Measurements from ENCODE around the gene SART1. TPM values are rescaled to one million over a fixed set of nuclear protein-coding genes. Genes with fewer than 3 reads are reported as not detected.
A peak's percentile ranks its signal among the peaks of the same experiment; 100 is the strongest.

SART1 gene
- polyA plus RNA-seq, 1 donor (not counting 4 experiments of a cell fraction or from before 2014, with no cell fraction given), result 14.7 TPM

DNA sequence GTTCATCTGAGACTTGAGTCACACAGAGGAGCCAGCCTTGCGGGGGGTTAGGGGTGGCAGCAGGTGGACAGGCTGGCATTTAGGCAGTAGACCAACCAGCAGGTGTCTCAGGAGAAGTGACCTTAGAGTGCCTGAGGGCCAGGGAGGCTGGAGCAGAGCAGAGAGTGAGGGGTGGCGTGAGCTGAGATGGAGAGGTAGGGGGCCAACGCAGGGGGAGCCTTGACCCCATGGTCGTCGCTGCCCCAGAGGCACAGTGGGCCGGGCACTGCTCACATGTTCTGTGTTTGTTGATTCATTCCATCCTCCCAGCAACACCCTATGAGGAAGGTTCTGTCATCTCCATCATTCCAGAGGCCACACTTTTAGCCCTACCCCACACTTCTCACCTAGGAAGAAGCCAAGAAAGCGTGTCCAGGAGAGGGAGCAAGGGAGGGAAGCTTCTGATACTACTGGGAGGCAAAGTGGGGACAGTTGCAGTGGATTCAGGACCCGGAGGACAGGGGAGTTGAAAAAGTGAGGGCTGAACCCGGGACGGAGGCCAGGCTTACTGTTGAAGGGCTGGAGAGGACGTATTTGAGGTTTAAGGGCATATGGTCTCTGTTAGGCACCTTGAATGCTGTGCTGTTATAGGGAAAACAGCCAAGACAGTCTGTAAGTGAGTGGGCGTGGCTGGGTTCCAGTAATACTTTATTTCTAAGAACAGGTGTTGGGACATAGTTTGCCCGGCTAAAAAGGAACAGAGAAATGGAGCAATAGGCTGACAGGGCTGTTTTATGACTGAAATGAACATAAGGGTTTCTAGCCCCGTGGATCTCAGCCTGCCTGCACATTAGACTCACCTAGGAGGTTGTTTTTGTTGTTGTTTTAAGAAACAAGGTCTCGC is 7.3 kb downstream of the SART1 start:
- H3K36me3 ChIP-seq (ENCODE audit: control insufficient read depth in 2 of 2, extremely low read depth in 1 of 2, insufficient read depth in 2 of 2, low read length in 2 of 2), result peaks cover 23 to 34% of the 10 kb centered on the region in 2 experiments
- no peak overlapping the region for H3K27ac ChIP-seq (ENCODE audit: control insufficient read depth, insufficient read depth, low read length)
- no peak overlapping the region for H3K9ac ChIP-seq (ENCODE audit: control insufficient read depth, extremely low read depth, insufficient read depth, low read length)

DNA sequence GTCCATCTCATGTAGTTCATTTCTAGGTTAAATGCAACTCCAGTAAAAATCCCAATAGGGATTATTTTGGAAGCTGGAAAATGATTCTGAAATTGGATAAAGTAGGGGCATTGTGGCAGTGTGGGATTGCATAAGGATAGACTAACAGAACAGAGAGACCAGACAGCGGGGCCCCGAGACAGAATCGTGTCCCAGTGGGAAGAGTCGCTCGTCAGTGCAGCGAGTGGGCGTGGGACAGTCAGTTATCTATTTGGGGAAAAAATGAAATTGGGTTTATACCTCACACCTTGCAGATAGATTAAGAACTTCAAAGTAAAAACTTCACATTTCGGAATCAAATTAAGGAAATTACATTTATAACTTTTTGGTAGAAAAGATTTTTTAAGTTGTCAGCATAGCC is 10.6 kb downstream of the SART1 start:
- Histone ChIP-seq H3K9me1 (ENCODE audit: control insufficient read depth, extremely low read depth, insufficient read depth, low read length) (peaks cover 3% of the 10 kb centered on the region), H4K20me1 (ENCODE audit: control insufficient read depth, extremely low read depth, insufficient read depth, low read length) (no peaks in the 10 kb centered on the region), H3K4me2 (ENCODE audit: control insufficient read depth, extremely low read depth, insufficient read depth, low read depth, low read length) (no peak overlapping the region), H3K36me3 (ENCODE audit: control insufficient read depth in 2 of 2, extremely low read depth in 1 of 2, insufficient read depth in 2 of 2, low read length in 2 of 2) (peaks cover 12 to 29% of the 10 kb centered on the region in 2 experiments), H3K9ac (ENCODE audit: control insufficient read depth, extremely low read depth, insufficient read depth, low read length) (no peak overlapping the region), H3K27ac (ENCODE audit: control insufficient read depth, insufficient read depth, low read length) (no peak overlapping the region), H3K4me3 (ENCODE audit: control insufficient read depth in 2 of 3, extremely low read depth in 1 of 3, insufficient read depth in 2 of 3, low read depth in 1 of 3, low read length in 3 of 3) (no peak overlapping the region), H3K27me3 (ENCODE audit: control insufficient read depth, extremely low read depth, insufficient read depth, low read length) (no peaks in the 10 kb centered on the region), H3K9me3 (ENCODE audit: control insufficient read depth, low read depth, low read length) (no peaks in the 10 kb centered on the region), H2AFZ (ENCODE audit: control insufficient read depth, low read length) (no peak overlapping the region), H3K79me2 (ENCODE audit: control insufficient read depth, insufficient read depth, low read length) (no peaks in the 10 kb centered on the region), H3K4me1 (ENCODE audit: control insufficient read depth, extremely low read depth, insufficient read depth, low read length) (peaks cover 9% of the 10 kb centered on the region)
- no peak for TF ChIP-seq EZH2 (IDR thresholded peaks at IDR 0.05; ENCODE audit: low read length)
- TF ChIP-seq, protein P1, sequence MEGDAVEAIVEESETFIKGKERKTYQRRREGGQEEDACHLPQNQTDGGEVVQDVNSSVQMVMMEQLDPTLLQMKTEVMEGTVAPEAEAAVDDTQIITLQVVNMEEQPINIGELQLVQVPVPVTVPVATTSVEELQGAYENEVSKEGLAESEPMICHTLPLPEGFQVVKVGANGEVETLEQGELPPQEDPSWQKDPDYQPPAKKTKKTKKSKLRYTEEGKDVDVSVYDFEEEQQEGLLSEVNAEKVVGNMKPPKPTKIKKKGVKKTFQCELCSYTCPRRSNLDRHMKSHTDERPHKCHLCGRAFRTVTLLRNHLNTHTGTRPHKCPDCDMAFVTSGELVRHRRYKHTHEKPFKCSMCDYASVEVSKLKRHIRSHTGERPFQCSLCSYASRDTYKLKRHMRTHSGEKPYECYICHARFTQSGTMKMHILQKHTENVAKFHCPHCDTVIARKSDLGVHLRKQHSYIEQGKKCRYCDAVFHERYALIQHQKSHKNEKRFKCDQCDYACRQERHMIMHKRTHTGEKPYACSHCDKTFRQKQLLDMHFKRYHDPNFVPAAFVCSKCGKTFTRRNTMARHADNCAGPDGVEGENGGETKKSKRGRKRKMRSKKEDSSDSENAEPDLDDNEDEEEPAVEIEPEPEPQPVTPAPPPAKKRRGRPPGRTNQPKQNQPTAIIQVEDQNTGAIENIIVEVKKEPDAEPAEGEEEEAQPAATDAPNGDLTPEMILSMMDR (optimal IDR thresholded peaks at IDR 0.05 in 1 of 3, IDR thresholded peaks at IDR 0.05 in 1 of 3, conservative IDR thresholded peaks at IDR 0.05 in 1 of 3; ENCODE audit: extremely low read depth in 1 of 3, insufficient read depth in 2 of 3, low read length in 3 of 3), result no peak
- DNase-seq (ENCODE audit: low read depth, low spot score), result no peak
- FAIRE-seq, result no peak
- dilution Hi-C loops (cut with MboI; ENCODE audit: extremely low pct_ligation_motif_present, low sequenced_read_pairs), result no loop called here

More for the DNA sequence above, 7.3 kb downstream of the SART1 start:
- no peak overlapping the region for H3K4me2 ChIP-seq (ENCODE audit: control insufficient read depth, extremely low read depth, insufficient read depth, low read depth, low read length)
- DNase-seq (ENCODE audit: low read depth, low spot score) (no peak), FAIRE-seq (no peak)
- H3K27me3 ChIP-seq (ENCODE audit: control insufficient read depth, extremely low read depth, insufficient read depth, low read length), result no peaks in the 10 kb centered on the region
- TF ChIP-seq EZH2 (IDR thresholded peaks at IDR 0.05; ENCODE audit: low read length), result no peak
- TF ChIP-seq, protein P1 (optimal IDR thresholded peaks at IDR 0.05 in 1 of 3, IDR thresholded peaks at IDR 0.05 in 1 of 3, conservative IDR thresholded peaks at IDR 0.05 in 1 of 3; ENCODE audit: extremely low read depth in 1 of 3, insufficient read depth in 2 of 3, low read length in 3 of 3), result peak in 1 of 3 experiments; percentile 17
- H3K4me1 ChIP-seq (ENCODE audit: control insufficient read depth, extremely low read depth, insufficient read depth, low read length), result peaks cover 9% of the 10 kb centered on the region
- no peaks in the 10 kb centered on the region for H3K9me3 ChIP-seq (ENCODE audit: control insufficient read depth, low read depth, low read length)
- H3K79me2 ChIP-seq (ENCODE audit: control insufficient read depth, insufficient read depth, low read length), result peaks cover 8% of the 10 kb centered on the region
- dilution Hi-C loops (cut with MboI; ENCODE audit: extremely low pct_ligation_motif_present, low sequenced_read_pairs), result no loop called here
- H3K9me1 ChIP-seq (ENCODE audit: control insufficient read depth, extremely low read depth, insufficient read depth, low read length), result peaks cover 3% of the 10 kb centered on the region
- no peak overlapping the region for H2AFZ ChIP-seq (ENCODE audit: control insufficient read depth, low read length)
- H4K20me1 ChIP-seq (ENCODE audit: control insufficient read depth, extremely low read depth, insufficient read depth, low read length), result no peaks in the 10 kb centered on the region
- no peak overlapping the region for H3K4me3 ChIP-seq (ENCODE audit: control insufficient read depth in 2 of 3, extremely low read depth in 1 of 3, insufficient read depth in 2 of 3, low read depth in 1 of 3, low read length in 3 of 3)
